GM18502 (cell line): ENCODE data around the gene CPO.

Source experiments
- ATAC-seq: cut with Tn5 transposase; IDR thresholded peaks from one replicate; pipeline ENCODE4 v1.9.1; 2021; ENCODE audit warnings: mild to moderate bottlenecking; ENCODE audit not compliant: unreplicated experiment, poor library complexity

CPO gene

DNA sequence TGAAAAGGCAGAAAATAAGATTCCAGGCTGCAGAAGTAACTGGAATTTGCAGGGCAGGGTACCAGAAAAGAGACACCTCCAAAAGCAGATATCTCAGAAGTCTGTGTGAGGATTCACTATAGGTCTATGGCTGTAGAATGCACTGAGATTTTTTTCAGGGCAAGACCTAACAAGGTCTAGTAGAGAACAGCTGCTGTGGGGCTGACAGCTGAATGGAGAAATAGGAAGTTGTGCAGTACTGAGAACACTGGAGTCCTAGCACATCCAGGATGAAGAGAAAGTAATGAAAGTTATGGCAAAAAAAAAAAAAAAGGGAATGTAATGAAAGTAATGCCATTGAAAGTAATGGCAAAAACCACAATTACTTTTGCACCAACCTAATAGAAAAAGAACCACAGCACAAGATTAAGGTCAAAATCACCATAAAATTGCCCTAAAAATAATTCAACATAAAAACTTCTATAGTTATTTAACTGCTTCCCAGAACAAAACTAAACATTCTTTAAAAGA lies 57.3 kb downstream of the CPO start:
- ATAC-seq, result no peak

GRCh38 chr2:207008105-207008990 lies 69.0 kb downstream of the CPO start:
- no peak for ATAC-seq

DNA sequence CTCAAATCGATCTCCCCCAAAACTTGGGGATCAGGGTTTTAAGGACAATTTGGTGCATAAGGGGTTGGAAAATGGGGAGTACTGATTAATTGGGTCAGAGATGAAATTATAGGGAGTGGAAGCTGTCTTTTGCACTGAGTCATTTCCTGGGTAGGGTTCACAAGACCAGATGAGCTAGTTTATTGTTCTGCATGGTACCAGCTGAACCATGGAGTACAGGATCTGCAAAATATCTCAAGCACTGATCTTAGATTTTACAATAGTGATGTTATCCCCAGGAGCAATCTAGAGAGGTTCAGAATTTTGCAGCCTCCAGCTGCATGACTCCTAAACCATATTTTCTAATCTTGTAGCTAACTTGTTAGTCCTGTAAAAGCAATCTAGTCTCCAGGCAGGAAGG lies 73.1 kb downstream of the CPO start:
- ATAC-seq, result no peak

GRCh38 chr2:207014424-207014823 lies 75.1 kb downstream of the CPO start:
- ATAC-seq, result no peak

DNA sequence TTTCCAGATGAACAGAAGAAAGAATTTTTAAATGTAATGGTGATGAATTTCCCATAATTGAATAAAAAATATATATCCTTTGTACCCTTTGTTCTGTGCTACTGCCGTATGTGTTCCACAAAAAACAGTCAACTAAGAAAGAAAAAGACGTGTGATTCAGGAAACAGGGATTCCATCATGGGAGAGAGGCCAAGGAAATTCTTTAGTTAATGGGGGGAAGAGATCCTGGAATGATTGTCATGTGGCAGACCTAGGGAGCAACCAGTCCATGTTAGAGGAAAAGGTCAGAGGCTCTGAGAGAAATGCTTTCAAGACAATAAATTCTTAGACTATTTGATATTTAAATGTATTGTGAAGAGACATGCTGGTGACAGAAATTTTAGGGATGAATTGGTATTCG lies 76.6 kb downstream of the CPO start:
- no peak for ATAC-seq
